HUES6 (cell line): ENCODE data around the gene MMP21.

Experiments
- H3K27ac ChIP-seq: 2 replicates; pipeline ENCODE4 v1.7.0; 2013; ENCODE audit warnings: low read depth, mild to moderate bottlenecking, low read length, inconsistent platforms
- H3K27me3 ChIP-seq: 2 replicates; pipeline ENCODE4 v1.6.1; 2013; ENCODE audit warnings: low read length; ENCODE audit not compliant: control insufficient read depth, insufficient read depth
- H3K36me3 ChIP-seq: 2 replicates; pipeline ENCODE4 v1.6.1; 2013; ENCODE audit warnings: low read length; ENCODE audit not compliant: control insufficient read depth, insufficient read depth
- H3K4me1 ChIP-seq: 2 replicates; pipeline ENCODE4 v1.6.1; 2013; ENCODE audit warnings: low read length; ENCODE audit not compliant: control insufficient read depth, insufficient read depth
- H3K4me3 ChIP-seq: 2 replicates; pipeline ENCODE4 v1.5.1; 2013; ENCODE audit warnings: low read depth, low read length
- H3K9ac ChIP-seq: one replicate; pipeline ENCODE4 v1.6.1; 2013; ENCODE audit warnings: mild to moderate bottlenecking, low read length
- H3K9me3 ChIP-seq: 2 replicates; pipeline ENCODE4 v1.6.1; 2013; ENCODE audit warnings: low read depth, low read length; ENCODE audit not compliant: control insufficient read depth, insufficient read depth

MMP21 gene

GRCh38 chr10:125774581-125775191 lies 935 bp downstream of the MMP21 start:
- Histone ChIP-seq H3K4me1 (no peaks in the 10 kb centered on the region), H3K9me3 (no peaks in the 10 kb centered on the region), H3K27me3 (no peaks in the 10 kb centered on the region), H3K36me3 (no peaks in the 10 kb centered on the region), H3K9ac (no peak overlapping the region), H3K4me3 (no peak overlapping the region), H3K27ac (no peak overlapping the region)

DNA sequence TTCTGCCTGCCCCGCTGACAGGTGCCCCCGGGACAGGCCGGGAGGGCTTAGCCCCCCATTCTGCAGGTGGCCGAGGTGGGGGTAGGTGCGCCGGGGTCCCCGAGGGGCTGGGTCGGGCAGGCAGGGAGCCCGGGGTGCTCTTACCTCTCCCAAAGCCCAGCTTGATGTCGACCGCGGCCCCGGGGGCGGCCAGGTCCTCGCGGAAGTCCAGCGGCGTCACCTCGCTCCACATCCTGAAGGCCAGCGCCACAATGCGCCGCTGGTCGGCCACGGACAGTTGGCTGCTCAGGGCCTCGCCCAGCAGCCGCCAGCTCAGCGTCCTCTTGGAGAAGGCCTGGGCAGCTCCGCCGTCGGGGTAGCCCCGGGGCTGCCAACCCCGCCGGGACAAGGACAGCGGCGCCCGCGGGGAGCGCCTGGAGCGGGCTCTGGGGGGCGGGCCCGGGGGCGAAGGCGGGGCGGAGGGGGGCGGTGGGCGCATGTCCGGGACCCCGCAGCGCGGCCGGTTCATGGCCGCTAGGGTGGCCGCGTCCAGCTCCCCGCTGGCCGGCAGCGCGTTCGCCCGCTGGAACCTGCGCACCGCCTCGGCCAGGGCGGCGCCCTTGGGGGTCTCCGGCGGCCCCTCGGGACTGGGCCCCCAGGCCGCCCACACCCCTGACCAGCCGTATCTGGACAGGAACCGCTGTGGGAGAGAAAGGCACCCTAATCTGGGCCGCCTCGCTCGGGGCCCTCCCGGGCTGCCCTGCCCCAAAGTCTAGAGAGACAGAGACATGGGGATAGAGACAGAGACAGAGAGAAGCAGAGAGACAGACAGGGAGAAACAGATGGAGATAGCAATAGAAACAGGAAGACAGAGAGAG lies 1.7 kb downstream of the MMP21 start:
- no peak overlapping the region for H3K27ac ChIP-seq
- H3K36me3 ChIP-seq, result no peaks in the 10 kb centered on the region
- H3K9ac ChIP-seq, result no peak overlapping the region
- no peaks in the 10 kb centered on the region for H3K9me3 ChIP-seq
- no peak overlapping the region for H3K4me3 ChIP-seq
- no peaks in the 10 kb centered on the region for H3K27me3 ChIP-seq
- no peaks in the 10 kb centered on the region for H3K4me1 ChIP-seq

DNA sequence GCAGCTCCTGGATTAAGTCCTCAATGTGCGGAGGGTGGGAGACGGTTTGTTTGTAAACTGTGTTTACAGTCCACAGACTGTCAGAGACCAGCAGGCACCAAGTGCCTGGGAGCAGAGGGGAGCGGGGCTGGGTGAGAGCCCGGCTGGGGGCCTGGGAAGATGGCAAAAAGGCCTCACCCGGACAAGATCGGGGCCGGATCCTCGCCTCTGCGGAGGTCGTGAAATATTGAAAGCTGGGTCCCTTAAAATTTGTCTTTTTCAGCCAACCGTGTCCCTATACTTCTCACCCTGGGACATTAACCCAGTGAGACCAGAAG lies 2.8 kb downstream of the MMP21 start:
- H3K9ac ChIP-seq, result no peak overlapping the region
- no peak overlapping the region for H3K27ac ChIP-seq
- no peaks in the 10 kb centered on the region for H3K9me3 ChIP-seq
- no peak overlapping the region for H3K4me3 ChIP-seq
- H3K27me3 ChIP-seq, result no peaks in the 10 kb centered on the region
- no peaks in the 10 kb centered on the region for H3K36me3 ChIP-seq
- no peaks in the 10 kb centered on the region for H3K4me1 ChIP-seq

DNA sequence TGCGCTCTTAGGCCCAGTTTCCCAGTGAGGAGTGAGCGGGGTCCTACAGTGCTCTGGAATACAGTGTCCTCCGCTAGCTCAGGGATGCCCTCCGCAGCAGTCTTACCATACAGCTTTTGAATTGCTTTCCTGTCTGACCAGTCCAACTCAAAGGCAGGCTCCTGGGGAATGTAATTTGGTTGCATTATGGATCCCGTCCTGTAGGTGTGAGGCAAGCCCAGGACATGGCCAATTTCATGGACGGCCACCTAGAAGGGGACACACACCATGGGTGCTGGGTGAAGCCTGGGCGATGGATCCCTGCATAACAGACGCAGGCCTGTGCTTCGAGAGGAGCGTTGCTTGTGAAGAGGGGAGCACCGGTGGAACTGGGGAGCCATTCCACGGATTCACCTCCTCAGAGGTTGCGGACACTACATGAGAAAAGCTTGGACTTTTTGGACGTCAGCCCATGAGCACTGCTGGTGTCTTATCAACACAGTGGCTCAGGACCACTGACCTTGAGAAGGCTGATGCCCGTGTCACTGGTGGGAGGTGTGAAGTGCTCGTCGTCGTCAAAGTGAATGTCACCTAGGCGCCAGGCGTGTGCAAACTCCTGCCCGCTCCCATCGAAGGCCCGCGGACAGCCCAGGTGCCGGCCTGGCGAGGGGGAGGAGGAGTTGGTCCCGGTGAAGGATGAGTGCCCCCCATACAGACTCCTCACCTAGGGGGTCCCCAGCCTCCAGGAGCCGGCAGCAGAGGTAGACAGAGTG lies 3.3 kb downstream of the MMP21 start:
- Histone ChIP-seq H3K27ac (no peak overlapping the region), H3K9me3 (no peaks in the 10 kb centered on the region), H3K36me3 (no peaks in the 10 kb centered on the region), H3K9ac (no peak overlapping the region), H3K4me3 (no peak overlapping the region), H3K4me1 (no peaks in the 10 kb centered on the region), H3K27me3 (no peaks in the 10 kb centered on the region)

GRCh38 chr10:125770844-125771243 lies 4.8 kb downstream of the MMP21 start:
- Histone ChIP-seq H3K4me3 (no peak overlapping the region), H3K27ac (no peak overlapping the region), H3K9ac (no peak overlapping the region), H3K36me3 (peaks cover 5% of the 10 kb centered on the region), H3K4me1 (no peaks in the 10 kb centered on the region), H3K27me3 (no peaks in the 10 kb centered on the region), H3K9me3 (no peaks in the 10 kb centered on the region)

GRCh38 chr10:125769175-125769574 lies 6.4 kb downstream of the MMP21 start:
- Histone ChIP-seq H3K36me3 (peaks cover 22% of the 10 kb centered on the region), H3K9me3 (no peaks in the 10 kb centered on the region), H3K4me1 (no peaks in the 10 kb centered on the region), H3K27ac (no peak overlapping the region), H3K27me3 (no peaks in the 10 kb centered on the region), H3K4me3 (no peak overlapping the region), H3K9ac (no peak overlapping the region)

- Histone ChIP-seq H3K4me3 (no peak overlapping the region), H3K36me3 (peaks cover 31% of the 10 kb centered on the region), H3K27ac (no peak overlapping the region), H3K27me3 (no peaks in the 10 kb centered on the region), H3K9me3 (no peaks in the 10 kb centered on the region), H3K9ac (no peak overlapping the region), H3K4me1 (no peaks in the 10 kb centered on the region)
Observed at GRCh38 chr10:125768219-125768855, 7.3 kb downstream of the MMP21 start.

GRCh38 chr10:125766511-125766910 lies 9.1 kb downstream of the MMP21 start:
- H3K4me1 ChIP-seq, result peaks cover 9% of the 10 kb centered on the region; the same call in 1 of the 2 replicates
- no peak overlapping the region for H3K27ac ChIP-seq
- peaks cover 49% of the 10 kb centered on the region for H3K36me3 ChIP-seq
- no peak overlapping the region for H3K9ac ChIP-seq
- H3K4me3 ChIP-seq, result no peak overlapping the region
- no peaks in the 10 kb centered on the region for H3K27me3 ChIP-seq
- no peaks in the 10 kb centered on the region for H3K9me3 ChIP-seq

GRCh38 chr10:125765835-125766234 lies 9.8 kb downstream of the MMP21 start:
- Histone ChIP-seq H3K4me1 (peaks cover 9% of the 10 kb centered on the region; the same call in 1 of the 2 replicates), H3K9ac (no peak overlapping the region), H3K27me3 (no peaks in the 10 kb centered on the region), H3K27ac (no peak overlapping the region), H3K36me3 (peaks cover 53% of the 10 kb centered on the region), H3K9me3 (no peaks in the 10 kb centered on the region), H3K4me3 (no peak overlapping the region)

GRCh38 chr10:125762692-125763648 lies 12.7 kb downstream of the MMP21 start:
- H3K9me3 ChIP-seq, result no peaks in the 10 kb centered on the region
- peaks cover 76% of the 10 kb centered on the region for H3K36me3 ChIP-seq
- H3K27ac ChIP-seq, result no peak overlapping the region
- no peak overlapping the region for H3K4me3 ChIP-seq
- H3K9ac ChIP-seq, result no peak overlapping the region
- no peaks in the 10 kb centered on the region for H3K27me3 ChIP-seq
- peaks cover 9% of the 10 kb centered on the region; the same call in 1 of the 2 replicates for H3K4me1 ChIP-seq
